ENCODE results near the gene POLR3H.
A peak's percentile ranks its signal among the peaks of the same experiment; 100 is the strongest.
"Not testable (repeated sequence)": the region's sequence is repeated elsewhere in the genome, so short reads cannot be mapped to it uniquely, and the experiment has no call there.

POLR3H gene

GRCh38 chr22:41573677-41574076 is 29.4 kb upstream of the POLR3H start:
- no peak overlapping the region for H3K27ac Mint-ChIP-seq
- peaks cover 16% of the 10 kb centered on the region for H3K36me3 Mint-ChIP-seq (ENCODE audit: low read depth)
- H3K4me3 Mint-ChIP-seq = no peak overlapping the region
- no peaks in the 10 kb centered on the region for H3K9me3 Mint-ChIP-seq
- no peaks in the 10 kb centered on the region for H3K4me1 Mint-ChIP-seq (ENCODE audit: low read depth)
- no peaks in the 10 kb centered on the region for H3K27me3 Mint-ChIP-seq (ENCODE audit: low read depth)

- not testable (repeated sequence) for H3K9me3 Mint-ChIP-seq; H3K27me3 Mint-ChIP-seq (ENCODE audit: low read depth); H3K36me3 Mint-ChIP-seq (ENCODE audit: low read depth); H3K4me3 Mint-ChIP-seq; H3K4me1 Mint-ChIP-seq (ENCODE audit: low read depth)
- peak overlapping the region; percentile 42 for H3K27ac Mint-ChIP-seq
These were observed 28.0 kb upstream of the POLR3H start for GRCh38 chr22:41572305-41572704.

GRCh38 chr22:41571786-41572185 is 27.5 kb upstream of the POLR3H start:
- no peaks in the 10 kb centered on the region for H3K9me3 Mint-ChIP-seq
- H3K4me3 Mint-ChIP-seq = no peak overlapping the region
- H3K4me1 Mint-ChIP-seq (ENCODE audit: low read depth) = no peaks in the 10 kb centered on the region
- no peak overlapping the region for H3K27ac Mint-ChIP-seq
- peaks cover 4% of the 10 kb centered on the region for H3K36me3 Mint-ChIP-seq (ENCODE audit: low read depth)
- H3K27me3 Mint-ChIP-seq (ENCODE audit: low read depth) = no peaks in the 10 kb centered on the region

- Mint-ChIP-seq H3K4me1 (ENCODE audit: low read depth) (peaks cover 4% of the 10 kb centered on the region), H3K27ac (no peak overlapping the region), H3K4me3 (no peak overlapping the region), H3K36me3 (ENCODE audit: low read depth) (no peaks in the 10 kb centered on the region), H3K9me3 (no peaks in the 10 kb centered on the region), H3K27me3 (ENCODE audit: low read depth) (no peaks in the 10 kb centered on the region)
These were observed 26.0 kb upstream of the POLR3H start for GRCh38 chr22:41570221-41570620.

GRCh38 chr22:41568811-41569210 is 24.5 kb upstream of the POLR3H start:
- H3K9me3 Mint-ChIP-seq = no peaks in the 10 kb centered on the region
- H3K36me3 Mint-ChIP-seq (ENCODE audit: low read depth) = no peaks in the 10 kb centered on the region
- H3K27ac Mint-ChIP-seq = no peak overlapping the region
- no peaks in the 10 kb centered on the region for H3K27me3 Mint-ChIP-seq (ENCODE audit: low read depth)
- no peak overlapping the region for H3K4me3 Mint-ChIP-seq
- peaks cover 4% of the 10 kb centered on the region for H3K4me1 Mint-ChIP-seq (ENCODE audit: low read depth)

GRCh38 chr22:41567512-41567768 is 23.2 kb upstream of the POLR3H start:
- Mint-ChIP-seq H3K27ac (no peak overlapping the region), H3K9me3 (no peaks in the 10 kb centered on the region), H3K36me3 (ENCODE audit: low read depth) (no peaks in the 10 kb centered on the region), H3K4me3 (no peak overlapping the region), H3K27me3 (ENCODE audit: low read depth) (peaks cover 4% of the 10 kb centered on the region), H3K4me1 (ENCODE audit: low read depth) (peaks cover 4% of the 10 kb centered on the region)

- Mint-ChIP-seq H3K9me3 (no peaks in the 10 kb centered on the region), H3K4me3 (no peak overlapping the region), H3K27me3 (ENCODE audit: low read depth) (peaks cover 19% of the 10 kb centered on the region), H3K27ac (no peak overlapping the region), H3K4me1 (ENCODE audit: low read depth) (peaks cover 4% of the 10 kb centered on the region), H3K36me3 (ENCODE audit: low read depth) (no peaks in the 10 kb centered on the region)
These were observed 21.3 kb upstream of the POLR3H start for GRCh38 chr22:41565403-41566054.

GRCh38 chr22:41564563-41564962 is 20.3 kb upstream of the POLR3H start:
- Mint-ChIP-seq H3K27ac (no peak overlapping the region), H3K4me1 (ENCODE audit: low read depth) (peaks cover 4% of the 10 kb centered on the region), H3K27me3 (ENCODE audit: low read depth) (peaks cover 29% of the 10 kb centered on the region), H3K36me3 (ENCODE audit: low read depth) (no peaks in the 10 kb centered on the region), H3K9me3 (no peaks in the 10 kb centered on the region), H3K4me3 (no peak overlapping the region)

- Mint-ChIP-seq H3K9me3 (no peaks in the 10 kb centered on the region), H3K27ac (no peak overlapping the region), H3K27me3 (ENCODE audit: low read depth) (peaks cover 35% of the 10 kb centered on the region), H3K36me3 (ENCODE audit: low read depth) (no peaks in the 10 kb centered on the region), H3K4me1 (ENCODE audit: low read depth) (peaks cover 4% of the 10 kb centered on the region), H3K4me3 (no peak overlapping the region)
These were observed 18.9 kb upstream of the POLR3H start for GRCh38 chr22:41563051-41563711.

GRCh38 chr22:41562461-41562860 is 18.2 kb upstream of the POLR3H start:
- H3K9me3 Mint-ChIP-seq = no peaks in the 10 kb centered on the region
- no peaks in the 10 kb centered on the region for H3K36me3 Mint-ChIP-seq (ENCODE audit: low read depth)

GRCh38 chr22:41561788-41562187 is 17.5 kb upstream of the POLR3H start:
- Mint-ChIP-seq H3K36me3 (ENCODE audit: low read depth) (no peaks in the 10 kb centered on the region), H3K27ac (no peak overlapping the region), H3K4me3 (no peak overlapping the region), H3K27me3 (ENCODE audit: low read depth) (peaks cover 35% of the 10 kb centered on the region), H3K4me1 (ENCODE audit: low read depth) (peaks cover 4% of the 10 kb centered on the region), H3K9me3 (no peaks in the 10 kb centered on the region)

More at GRCh38 chr22:41562461-41562860, 18.2 kb upstream of the POLR3H start:
- Mint-ChIP-seq H3K4me3 (no peak overlapping the region), H3K27me3 (ENCODE audit: low read depth) (peaks cover 35% of the 10 kb centered on the region), H3K27ac (no peak overlapping the region), H3K4me1 (ENCODE audit: low read depth) (peaks cover 4% of the 10 kb centered on the region)

- H3K4me3 Mint-ChIP-seq = no peak overlapping the region
- H3K9me3 Mint-ChIP-seq = no peaks in the 10 kb centered on the region
- H3K36me3 Mint-ChIP-seq (ENCODE audit: low read depth) = no peaks in the 10 kb centered on the region
- H3K4me1 Mint-ChIP-seq (ENCODE audit: low read depth) = peaks cover 4% of the 10 kb centered on the region
- no peak overlapping the region for H3K27ac Mint-ChIP-seq
- H3K27me3 Mint-ChIP-seq (ENCODE audit: low read depth) = peaks cover 35% of the 10 kb centered on the region
These were observed 17.1 kb upstream of the POLR3H start for GRCh38 chr22:41561335-41561734.

- peaks cover 35% of the 10 kb centered on the region for H3K27me3 Mint-ChIP-seq (ENCODE audit: low read depth)
- H3K36me3 Mint-ChIP-seq (ENCODE audit: low read depth) = no peaks in the 10 kb centered on the region
- no peak overlapping the region for H3K4me3 Mint-ChIP-seq
- no peaks in the 10 kb centered on the region for H3K4me1 Mint-ChIP-seq (ENCODE audit: low read depth)
- no peak overlapping the region for H3K27ac Mint-ChIP-seq
- H3K9me3 Mint-ChIP-seq = no peaks in the 10 kb centered on the region
These were observed 15.8 kb upstream of the POLR3H start for GRCh38 chr22:41560095-41560471.

GRCh38 chr22:41558241-41558630 is 14.0 kb upstream of the POLR3H start:
- not testable (repeated sequence) for H3K9me3 Mint-ChIP-seq; H3K4me3 Mint-ChIP-seq; H3K27ac Mint-ChIP-seq; H3K36me3 Mint-ChIP-seq (ENCODE audit: low read depth); H3K4me1 Mint-ChIP-seq (ENCODE audit: low read depth)
- peaks cover 38% of the 10 kb centered on the region for H3K27me3 Mint-ChIP-seq (ENCODE audit: low read depth)

- Mint-ChIP-seq H3K4me1 (ENCODE audit: low read depth) (no peaks in the 10 kb centered on the region), H3K9me3 (no peaks in the 10 kb centered on the region), H3K27ac (no peak overlapping the region), H3K27me3 (ENCODE audit: low read depth) (peaks cover 41% of the 10 kb centered on the region), H3K36me3 (ENCODE audit: low read depth) (no peaks in the 10 kb centered on the region), H3K4me3 (no peak overlapping the region)
These were observed 13.4 kb upstream of the POLR3H start for GRCh38 chr22:41557401-41558240.
